ENCODE data around the gene UGT2B15. TPM values are rescaled to one million over a fixed set of nuclear protein-coding genes. Genes with fewer than 3 reads are reported as not detected.
"Not testable (repeated sequence)": the region's sequence is repeated elsewhere in the genome, so short reads cannot be mapped to it uniquely, and the experiment has no call there.

The UGT2B15 gene
- total RNA-seq, 1 donor from 2014 or later = not detected

- no peak for TF ChIP-seq CTCF (IDR thresholded peaks at IDR 0.05)
- no peak for ATAC-seq
- Histone ChIP-seq H3K4me3 (no peak overlapping the region), H3K4me1 (no peaks in the 10 kb centered on the region), H3K27me3 (no peaks in the 10 kb centered on the region), H3K36me3 (no peaks in the 10 kb centered on the region), H3K9me3 (no peaks in the 10 kb centered on the region), H3K27ac (no peak overlapping the region)
- intact Hi-C loops (cut with DNase I) = no loop called here
- no peak for DNase-seq
Measured at GRCh38 chr4:68708566-68708965, 38.1 kb upstream of the UGT2B15 start.

- H3K27me3 ChIP-seq; H3K4me1 ChIP-seq; H3K4me3 ChIP-seq; H3K9me3 ChIP-seq; DNase-seq; H3K27ac ChIP-seq; H3K36me3 ChIP-seq; intact Hi-C loops (cut with DNase I); ATAC-seq: not testable (repeated sequence)
Measured at GRCh38 chr4:68703168-68703567, 32.7 kb upstream of the UGT2B15 start.

GRCh38 chr4:68700152-68700551 is 29.7 kb upstream of the UGT2B15 start:
- intact Hi-C loops (cut with DNase I) = no loop called here
- no peak for TF ChIP-seq CTCF (IDR thresholded peaks at IDR 0.05)
- Histone ChIP-seq H3K36me3 (no peaks in the 10 kb centered on the region), H3K27ac (no peak overlapping the region), H3K4me1 (no peaks in the 10 kb centered on the region), H3K4me3 (no peak overlapping the region), H3K9me3 (no peaks in the 10 kb centered on the region), H3K27me3 (no peaks in the 10 kb centered on the region)
- no peak for ATAC-seq
- no peak for DNase-seq

- no peak for TF ChIP-seq CTCF (IDR thresholded peaks at IDR 0.05)
- Histone ChIP-seq H3K36me3 (no peaks in the 10 kb centered on the region), H3K4me1 (no peaks in the 10 kb centered on the region), H3K4me3 (no peak overlapping the region), H3K9me3 (peaks cover 11% of the 10 kb centered on the region), H3K27me3 (no peaks in the 10 kb centered on the region), H3K27ac (no peak overlapping the region)
- DNase-seq (no peak), ATAC-seq (no peak)
- intact Hi-C loops (cut with DNase I) = no loop called here
Measured at GRCh38 chr4:68693325-68694075, 23.0 kb upstream of the UGT2B15 start.

GRCh38 chr4:68691186-68691585 is 20.7 kb upstream of the UGT2B15 start:
- H3K9me3 ChIP-seq = peaks cover 11% of the 10 kb centered on the region

GRCh38 chr4:68683034-68683433 is 12.6 kb upstream of the UGT2B15 start:
- no peak overlapping the region for H3K27ac ChIP-seq
- no peaks in the 10 kb centered on the region for H3K36me3 ChIP-seq
- no peaks in the 10 kb centered on the region for H3K27me3 ChIP-seq
- no peak overlapping the region for H3K4me3 ChIP-seq
- no peak for ATAC-seq
- TF ChIP-seq CTCF (IDR thresholded peaks at IDR 0.05) = no peak
- no peaks in the 10 kb centered on the region for H3K4me1 ChIP-seq
- H3K9me3 ChIP-seq = no peaks in the 10 kb centered on the region
- no peak for DNase-seq
- intact Hi-C loops (cut with DNase I) = no loop called here

More at GRCh38 chr4:68691186-68691585, 20.7 kb upstream of the UGT2B15 start:
- Histone ChIP-seq H3K4me3 (no peak overlapping the region), H3K36me3 (no peaks in the 10 kb centered on the region), H3K27ac (no peak overlapping the region), H3K4me1 (no peaks in the 10 kb centered on the region), H3K27me3 (no peaks in the 10 kb centered on the region)
- intact Hi-C loops (cut with DNase I) = no loop called here
- TF ChIP-seq CTCF (IDR thresholded peaks at IDR 0.05) = no peak
- ATAC-seq = no peak
- DNase-seq = no peak

GRCh38 chr4:68681298-68681697 is 10.8 kb upstream of the UGT2B15 start:
- H3K9me3 ChIP-seq; DNase-seq; intact Hi-C loops (cut with DNase I); ATAC-seq; H3K4me1 ChIP-seq; H3K27ac ChIP-seq; H3K4me3 ChIP-seq; H3K36me3 ChIP-seq; H3K27me3 ChIP-seq: not testable (repeated sequence)
